TTC549 (cell line): ENCODE measurements around the gene CABS1.

ENCODE experiments used
- FAIRE-seq: peaks from 2 replicates; lab custom pipeline; 2012; peaks lifted over from hg19 to GRCh38; lab: Jason Lieb, UNC

Gene CABS1

DNA sequence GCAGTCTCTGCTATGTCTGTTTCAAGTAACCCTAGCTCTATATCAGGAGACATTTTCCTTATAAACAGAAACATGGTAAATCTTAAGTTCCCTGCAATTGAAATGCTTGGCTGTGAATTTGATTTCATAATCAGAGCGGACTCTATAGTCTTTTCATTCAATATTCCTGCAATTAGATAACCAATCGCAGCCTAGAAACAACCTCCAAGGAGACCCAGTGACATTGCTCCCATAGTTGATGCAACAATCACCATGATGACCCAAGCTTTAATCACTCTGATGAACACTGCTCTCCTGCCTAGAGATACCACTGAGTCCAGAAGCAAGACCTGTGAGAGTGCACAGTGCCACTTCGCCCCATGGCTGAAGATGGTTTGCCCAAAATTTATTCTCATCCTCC, at the start of gene CABS1:
TSS of gene CABS1 (plus strand) at position 301 of the 400 bp plus-strand sequence. CDS start at position 360, 59 bp downstream.
- FAIRE-seq: no peak

DNA sequence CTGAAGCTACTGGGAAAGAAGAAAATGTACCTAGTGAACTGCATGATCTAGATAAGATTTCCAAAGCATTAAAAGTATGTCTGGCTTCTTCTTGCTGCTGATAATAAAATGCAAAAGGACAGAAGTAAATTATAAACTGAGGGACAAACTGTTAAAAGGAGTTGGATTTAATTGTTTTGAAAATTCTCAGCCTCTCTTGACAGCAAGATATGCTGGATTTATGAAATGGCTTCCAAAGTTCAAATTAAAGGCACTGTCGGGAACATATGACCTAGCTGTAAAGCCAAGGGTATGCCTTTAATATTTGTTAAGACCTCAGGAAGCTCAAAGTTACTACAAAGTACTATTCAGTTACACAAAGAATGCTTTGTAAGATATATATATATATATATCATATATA, 46.1 kb upstream of the CABS1 start:
- no peak for FAIRE-seq

DNA sequence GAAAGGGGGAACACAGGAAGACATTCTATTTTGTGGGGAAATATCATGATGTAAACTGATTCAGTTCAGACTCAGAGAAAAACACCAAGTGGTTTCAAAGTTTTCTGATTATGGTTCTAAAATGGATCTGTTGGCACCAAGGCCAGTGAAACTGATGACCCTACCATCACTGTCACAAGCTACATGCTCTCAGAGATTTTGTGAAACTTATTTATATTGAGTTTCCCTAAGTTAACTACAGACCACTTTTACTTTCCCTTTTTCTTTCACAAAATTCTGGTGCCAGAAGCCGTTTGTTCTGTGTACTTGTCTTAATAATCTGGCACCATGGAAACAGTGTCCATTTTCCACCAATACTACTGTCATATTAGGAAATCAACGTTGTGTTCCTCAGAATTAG, 43.4 kb upstream of the CABS1 start:
- FAIRE-seq: no peak

GRCh38 chr4:70297576-70297975, 37.2 kb upstream of the CABS1 start:
- FAIRE-seq: no peak

DNA sequence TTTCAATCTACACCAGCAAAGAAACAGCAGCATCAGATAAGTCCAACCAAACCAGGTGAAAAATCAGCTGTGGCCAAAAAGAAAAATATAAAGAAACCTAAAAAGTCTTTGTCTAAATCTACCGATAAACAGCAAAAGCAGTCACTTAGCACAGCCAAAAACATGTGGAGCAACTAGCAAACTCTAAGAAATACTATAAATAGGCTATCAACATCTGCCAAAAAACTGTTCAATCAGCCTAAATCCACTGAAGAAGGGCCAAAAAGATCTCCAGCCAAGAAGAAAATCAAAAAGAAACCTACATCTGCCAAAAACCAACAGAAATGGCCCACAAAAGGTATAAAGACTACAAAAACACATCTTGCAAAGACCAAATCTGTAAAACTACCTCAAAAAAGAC, 36.7 kb upstream of the CABS1 start:
- no peak for FAIRE-seq

DNA sequence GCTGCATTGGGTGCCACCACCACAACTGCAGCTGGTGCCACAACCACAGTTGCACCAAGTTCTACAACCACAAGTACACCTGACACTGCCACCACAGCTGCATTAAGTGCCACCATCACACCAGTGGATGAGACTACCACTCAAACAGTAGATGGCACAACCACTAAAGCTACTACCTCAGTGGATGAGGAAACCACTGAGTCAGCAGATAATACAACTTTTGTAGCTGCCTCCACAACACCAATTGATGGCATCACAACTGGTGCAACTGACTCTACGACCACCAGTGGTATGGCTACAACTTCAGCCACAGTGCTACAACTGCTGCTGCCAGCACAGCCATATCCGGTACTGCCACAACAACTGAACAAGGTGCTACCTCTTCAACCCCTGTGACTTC, 35.1 kb upstream of the CABS1 start:
- FAIRE-seq: no peak

DNA sequence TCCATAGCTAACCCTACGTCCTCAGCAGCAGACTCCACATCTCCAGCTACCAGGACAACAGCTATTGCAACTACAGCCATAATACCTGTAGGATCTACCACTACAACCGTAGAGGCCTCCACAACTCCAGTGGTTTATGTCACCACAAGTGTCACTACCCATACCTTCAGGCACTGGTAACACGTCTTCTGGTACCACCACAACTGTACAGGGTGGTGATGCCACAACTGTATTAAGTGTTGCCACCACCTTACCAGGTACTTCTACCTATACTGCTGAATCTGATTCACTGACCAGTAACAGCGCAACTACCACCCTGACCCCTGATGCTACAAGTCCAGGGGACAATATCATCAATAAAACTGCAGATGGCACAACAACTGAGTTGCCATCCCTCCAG, 34.6 kb upstream of the CABS1 start:
- no peak for FAIRE-seq

GRCh38 chr4:70303090-70303489, 31.7 kb upstream of the CABS1 start:
- no peak for FAIRE-seq

DNA sequence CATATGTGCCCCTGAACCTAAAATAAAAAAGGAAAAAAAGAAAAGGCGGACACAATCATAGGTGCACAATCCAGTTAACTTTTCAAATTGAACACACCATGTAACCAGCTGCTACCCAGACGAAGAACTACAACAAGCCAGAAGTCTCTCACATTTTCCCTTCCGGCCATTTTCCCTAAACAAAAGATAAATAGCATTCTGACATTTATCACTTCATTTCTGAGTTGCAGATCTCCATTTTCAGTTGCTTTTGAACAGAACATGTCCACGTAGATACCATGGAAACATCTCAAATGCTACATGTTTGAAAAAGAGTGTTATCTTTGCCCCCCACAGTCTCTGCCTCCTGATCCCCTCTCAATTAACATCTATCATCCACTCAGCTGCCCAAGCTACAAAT, 29.2 kb upstream of the CABS1 start:
- no peak for FAIRE-seq

GRCh38 chr4:70306076-70306475, 28.7 kb upstream of the CABS1 start:
- FAIRE-seq: no peak

- FAIRE-seq: no peak
Measured at GRCh38 chr4:70313736-70314135, 21.0 kb upstream of the CABS1 start.

- FAIRE-seq: no peak
Measured at GRCh38 chr4:70315928-70316327, 18.9 kb upstream of the CABS1 start.

GRCh38 chr4:70326052-70326451, 8.7 kb upstream of the CABS1 start:
- FAIRE-seq: no peak

- FAIRE-seq: no peak
Measured at GRCh38 chr4:70336043-70336442, 1.3 kb downstream of the CABS1 start.

- no peak for FAIRE-seq
Measured at GRCh38 chr4:70337886-70338420, 3.2 kb downstream of the CABS1 start.

DNA sequence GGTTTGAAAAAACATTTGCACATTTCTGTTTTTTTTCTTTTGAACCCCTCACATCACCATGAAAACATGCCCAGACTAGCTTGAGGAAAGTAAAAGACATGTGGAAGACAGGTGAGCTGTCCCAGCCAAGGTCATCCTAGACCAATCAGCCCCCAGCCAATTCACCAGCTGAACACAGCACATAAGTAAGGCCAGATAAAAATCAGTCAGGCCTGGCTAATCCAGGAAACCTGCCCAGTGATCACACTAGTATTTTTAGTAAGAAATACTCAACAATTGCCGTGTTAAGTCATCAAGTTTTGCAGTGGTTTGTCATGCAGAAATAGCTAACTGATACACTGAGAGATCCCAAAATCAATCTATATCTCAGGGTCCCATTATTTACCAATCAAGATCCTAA, 21.4 kb downstream of the CABS1 start:
- no peak for FAIRE-seq

- no peak for FAIRE-seq
Measured at GRCh38 chr4:70359115-70359661, 24.4 kb downstream of the CABS1 start.

DNA sequence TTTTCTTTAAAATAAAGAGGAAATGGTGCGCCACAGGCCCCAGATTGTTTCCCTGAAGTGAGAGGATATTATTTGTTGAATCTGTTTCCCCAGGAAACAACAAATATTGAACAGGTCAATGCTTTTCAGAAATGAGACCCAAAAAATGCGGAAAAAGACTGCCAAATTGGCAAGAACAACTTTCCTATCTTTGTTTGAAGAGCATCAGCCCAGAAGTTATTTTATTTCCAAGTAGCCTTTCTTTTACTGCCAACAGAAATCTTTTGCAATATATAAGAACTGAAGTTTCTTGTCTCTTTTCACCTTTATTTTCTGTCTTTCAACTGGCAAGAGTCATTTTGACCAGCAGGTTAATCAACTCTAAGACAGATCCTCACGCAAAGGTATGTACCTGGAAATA, 25.7 kb downstream of the CABS1 start, which contains the start of gene SMR3A:
TSS of gene SMR3A (plus strand) at position 301 of the 400 bp plus-strand sequence. CDS start 1,356 bp downstream, outside the sequence.
- FAIRE-seq: no peak

DNA sequence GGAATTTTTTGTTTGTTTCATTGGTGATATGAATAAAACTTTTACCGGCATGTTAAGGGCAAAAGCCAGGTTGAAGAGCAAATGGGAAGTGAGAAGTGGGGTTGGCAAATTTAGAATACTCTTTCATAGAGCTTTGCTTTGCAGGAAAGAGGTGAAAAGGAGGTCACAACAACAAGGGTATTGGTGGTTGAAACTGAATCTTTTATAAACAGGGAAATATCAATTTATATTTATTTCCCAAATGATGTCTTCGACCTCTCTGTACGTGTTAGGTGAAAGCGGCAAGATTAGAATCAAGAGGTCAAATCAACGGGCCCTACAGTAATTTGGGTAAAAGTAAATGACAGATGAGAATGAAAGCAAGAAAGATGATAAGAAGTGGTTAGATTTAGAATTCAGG, 29.2 kb downstream of the CABS1 start:
- FAIRE-seq: no peak

DNA sequence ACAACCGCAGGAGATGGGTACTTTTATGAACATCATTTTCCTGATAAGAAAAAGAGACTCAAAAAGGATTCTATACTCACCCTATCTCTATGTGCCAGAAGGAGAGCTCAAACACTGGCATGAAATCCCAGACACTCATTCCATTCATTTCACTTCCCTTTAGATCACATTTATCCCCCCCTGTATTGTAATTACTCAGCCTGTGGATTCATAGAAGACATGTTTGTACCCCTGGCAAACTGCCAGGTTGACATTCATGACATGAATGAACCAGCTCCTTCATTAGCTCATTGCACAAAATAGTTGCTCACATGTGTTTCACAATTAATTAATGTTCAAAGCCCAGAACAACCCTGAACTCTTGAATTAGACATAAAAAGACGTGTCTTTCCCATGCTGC, 30.7 kb downstream of the CABS1 start:
- FAIRE-seq: no peak

DNA sequence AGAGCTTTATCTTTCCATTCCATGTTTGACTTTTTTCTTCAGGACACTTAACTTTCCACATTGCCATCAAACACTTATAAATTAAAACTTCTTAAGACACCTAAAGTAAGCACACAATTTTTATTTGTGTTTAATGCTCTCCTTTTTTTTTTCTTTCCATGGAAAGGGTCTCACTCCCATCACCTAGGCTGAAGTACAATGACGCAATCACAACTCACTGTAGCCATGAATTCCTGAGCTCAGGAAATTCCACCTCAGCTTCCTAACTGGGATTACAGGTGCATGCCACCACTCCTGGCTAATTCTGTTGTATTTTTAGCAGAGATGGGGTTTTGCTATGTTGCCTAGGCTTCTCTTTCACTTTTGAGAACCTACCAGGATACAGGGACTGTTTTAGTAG, 33.0 kb downstream of the CABS1 start:
- no peak for FAIRE-seq

GRCh38 chr4:70371987-70372386, 37.2 kb downstream of the CABS1 start:
- FAIRE-seq: no peak

DNA sequence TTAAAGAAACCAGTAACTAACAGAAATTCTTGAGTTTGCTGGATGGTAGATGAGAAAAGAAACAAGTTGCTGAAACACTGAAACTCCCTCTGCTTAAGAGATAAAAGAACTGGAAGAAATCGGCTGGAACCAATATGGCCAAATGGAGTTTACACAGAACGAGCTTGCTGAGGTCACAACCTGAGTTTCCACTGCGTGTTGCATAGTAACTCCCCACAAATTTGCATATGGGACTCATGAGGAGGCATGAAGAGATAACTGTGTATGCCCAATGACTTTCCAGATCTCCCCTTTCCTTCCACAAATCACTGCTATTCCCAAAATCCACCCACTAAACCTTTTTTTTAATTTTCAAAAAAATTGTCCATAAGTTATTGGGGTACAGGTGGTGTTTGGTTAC, 38.0 kb downstream of the CABS1 start:
- FAIRE-seq: no peak

GRCh38 chr4:70380578-70380977, 45.8 kb downstream of the CABS1 start:
- FAIRE-seq: no peak

DNA sequence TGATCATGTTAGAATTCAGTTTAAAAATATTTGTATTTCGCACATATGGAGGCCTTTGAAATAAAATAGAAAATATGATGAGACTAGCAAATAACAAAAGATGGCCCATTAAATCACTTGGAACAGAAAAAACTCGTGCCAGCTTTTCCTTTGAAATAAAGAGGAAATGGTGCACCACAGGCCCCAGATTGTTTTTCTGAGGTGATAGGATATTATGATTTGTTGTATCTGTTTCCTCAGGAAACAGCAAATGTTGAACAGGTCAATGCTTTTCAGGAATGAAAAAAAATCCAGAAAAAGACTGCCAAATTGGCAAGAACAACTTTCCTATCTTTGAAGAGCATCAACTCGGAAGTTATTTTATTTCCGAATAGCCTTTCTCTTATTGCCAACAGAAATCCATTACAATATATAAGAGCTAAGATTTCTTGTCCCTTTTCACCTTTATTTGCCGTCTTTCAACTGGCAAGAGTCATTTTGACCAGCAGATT, 48.0 kb downstream of the CABS1 start, which contains the start of gene SMR3B:
TSS of gene SMR3B (plus strand) at position 441 of the 491 bp plus-strand sequence. CDS start 1,380 bp downstream, outside the sequence.
- FAIRE-seq: no peak
